ENCODE measurements around the gene ZNF608.

ZNF608 gene

GRCh38 chr5:124704594-124705284 is 41.7 kb downstream of the ZNF608 start:
- FAIRE-seq, result no peak
- DNase-seq (ENCODE audit: insufficient read length, low spot score), result no peak
- no peak for TF ChIP-seq POLR2A (IDR thresholded peaks at IDR 0.05; ENCODE audit: low read depth, low read length)

- no peak for TF ChIP-seq POLR2A (IDR thresholded peaks at IDR 0.05; ENCODE audit: low read depth, low read length)
- DNase-seq (ENCODE audit: insufficient read length, low spot score) (no peak), FAIRE-seq (no peak)
Measured at GRCh38 chr5:124703995-124704394, 42.4 kb downstream of the ZNF608 start.

- no peak for FAIRE-seq
- no peak for DNase-seq (ENCODE audit: insufficient read length, low spot score)
- no peak for TF ChIP-seq POLR2A (IDR thresholded peaks at IDR 0.05; ENCODE audit: low read depth, low read length)
Measured at GRCh38 chr5:124702525-124702924, 43.9 kb downstream of the ZNF608 start.

- no peak for TF ChIP-seq POLR2A (IDR thresholded peaks at IDR 0.05; ENCODE audit: low read depth, low read length)
- FAIRE-seq, result no peak
- DNase-seq (ENCODE audit: insufficient read length, low spot score), result no peak
Measured at GRCh38 chr5:124701873-124702425, 44.5 kb downstream of the ZNF608 start.

- FAIRE-seq (no peak), DNase-seq (ENCODE audit: insufficient read length, low spot score) (no peak)
- no peak for TF ChIP-seq POLR2A (IDR thresholded peaks at IDR 0.05; ENCODE audit: low read depth, low read length)
Measured at GRCh38 chr5:124701016-124701415, 45.4 kb downstream of the ZNF608 start.

GRCh38 chr5:124700333-124700732 is 46.1 kb downstream of the ZNF608 start:
- TF ChIP-seq POLR2A (IDR thresholded peaks at IDR 0.05; ENCODE audit: low read depth, low read length), result no peak
- DNase-seq (ENCODE audit: insufficient read length, low spot score) (no peak), FAIRE-seq (no peak)

DNA sequence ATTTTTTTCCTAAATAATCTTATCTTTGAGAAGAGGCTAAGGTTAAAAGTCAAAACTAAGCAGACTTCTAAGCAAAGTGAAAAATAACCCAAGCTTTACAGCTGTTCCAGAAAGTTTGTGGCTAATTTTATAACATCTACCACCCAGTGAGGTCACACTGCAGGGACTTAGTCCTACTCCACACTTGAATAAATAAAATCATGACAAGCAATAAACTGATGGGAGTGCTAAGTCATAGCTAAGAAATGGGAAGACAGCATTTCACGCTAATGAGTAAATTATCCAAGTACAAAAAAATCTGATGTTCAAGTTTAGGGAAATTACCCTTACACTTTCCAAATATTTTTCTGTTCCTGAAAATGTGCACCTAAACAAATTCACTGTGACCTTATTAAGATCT is 47.7 kb downstream of the ZNF608 start:
- FAIRE-seq (no peak), DNase-seq (ENCODE audit: insufficient read length, low spot score) (no peak)
- TF ChIP-seq POLR2A (IDR thresholded peaks at IDR 0.05; ENCODE audit: low read depth, low read length), result no peak

DNA sequence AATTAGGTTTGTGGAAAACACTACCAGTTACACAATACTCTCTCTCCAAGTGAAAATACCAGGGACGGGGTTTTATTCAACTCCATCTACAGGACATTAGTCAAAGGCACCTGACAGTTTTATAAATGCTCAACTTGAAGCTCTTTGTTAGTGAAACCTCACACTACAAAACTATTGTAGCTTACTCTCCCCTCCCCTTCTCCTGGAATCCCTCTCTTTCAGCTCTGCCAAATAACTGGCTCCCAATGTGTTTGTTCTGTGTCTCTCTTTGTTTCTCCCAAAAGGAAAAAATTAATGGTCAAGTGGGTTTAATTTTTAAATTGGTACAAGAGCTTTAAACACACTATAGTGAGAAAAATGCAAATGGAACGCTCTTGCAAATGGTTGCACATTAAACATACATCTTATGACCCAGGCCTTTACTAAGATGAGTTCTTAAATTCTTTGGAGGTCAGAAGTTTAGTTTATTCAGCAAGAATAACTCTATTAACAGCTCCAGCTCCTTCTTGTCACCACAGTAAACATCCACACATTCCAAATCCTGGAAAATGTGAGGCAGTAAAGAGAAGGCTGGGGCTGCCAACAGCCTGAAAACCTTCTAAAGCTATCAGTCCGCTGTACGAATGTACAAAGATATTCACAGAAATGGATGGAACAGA is 48.4 kb downstream of the ZNF608 start:
- FAIRE-seq, result no peak
- TF ChIP-seq POLR2A (IDR thresholded peaks at IDR 0.05; ENCODE audit: low read depth, low read length), result no peak
- DNase-seq (ENCODE audit: insufficient read length, low spot score), result no peak

DNA sequence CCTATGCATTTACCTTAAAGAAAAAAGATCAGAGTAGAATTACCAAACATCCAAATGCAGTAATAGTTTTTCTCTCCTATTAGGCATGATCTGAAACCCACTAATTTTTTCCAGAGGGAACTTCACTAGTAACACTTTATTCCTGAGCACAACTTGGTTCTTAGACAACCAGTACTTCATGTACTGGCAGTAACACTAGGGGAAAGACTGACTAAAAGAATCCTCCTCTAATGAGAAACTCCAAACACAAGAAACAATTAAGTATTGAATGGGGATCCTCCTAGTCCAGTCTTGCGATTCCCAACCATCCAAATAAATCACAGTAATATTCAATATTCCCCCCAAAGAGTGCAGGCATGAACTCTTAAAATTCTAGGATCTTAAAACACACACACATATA is 48.9 kb downstream of the ZNF608 start:
- TF ChIP-seq POLR2A (IDR thresholded peaks at IDR 0.05; ENCODE audit: low read depth, low read length), result no peak
- DNase-seq (ENCODE audit: insufficient read length, low spot score), result no peak
- FAIRE-seq, result no peak

GRCh38 chr5:124696898-124697297 is 49.5 kb downstream of the ZNF608 start:
- no peak for DNase-seq (ENCODE audit: insufficient read length, low spot score)
- FAIRE-seq, result no peak
- no peak for TF ChIP-seq POLR2A (IDR thresholded peaks at IDR 0.05; ENCODE audit: low read depth, low read length)

All from H54 (cell line).